Vein endothelial cell (primary cell): ENCODE measurements around the gene TIMM23B. TPM values are rescaled to one million over a fixed set of nuclear protein-coding genes. Genes with fewer than 3 reads are reported as not detected.

Source experiments
- small RNA-seq: library from RNA; depleted of rRNA; stranded (forward); fragments of <200 nt; gene quantifications from one replicate; pipeline ENCODE3, GENCODE V24; 2012
- total RNA-seq: library from RNA; depleted of rRNA; stranded (reverse); fragments of >200 nt; gene quantifications from 2 replicates; pipeline ENCODE4 v1.2.3, GENCODE V29; 2012

Gene TIMM23B, protein sequence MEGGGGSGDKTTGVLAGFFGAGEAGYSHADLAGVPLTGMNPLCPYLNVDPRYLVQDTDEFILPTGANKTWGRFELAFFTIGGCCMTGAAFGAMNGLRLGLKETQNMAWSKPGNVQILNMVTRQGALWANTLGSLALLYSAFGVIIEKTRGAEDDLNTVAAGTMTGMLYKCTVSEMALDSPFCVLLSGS
- 16.7 and 18.5 TPM in 2 replicates for total RNA-seq

DNA sequence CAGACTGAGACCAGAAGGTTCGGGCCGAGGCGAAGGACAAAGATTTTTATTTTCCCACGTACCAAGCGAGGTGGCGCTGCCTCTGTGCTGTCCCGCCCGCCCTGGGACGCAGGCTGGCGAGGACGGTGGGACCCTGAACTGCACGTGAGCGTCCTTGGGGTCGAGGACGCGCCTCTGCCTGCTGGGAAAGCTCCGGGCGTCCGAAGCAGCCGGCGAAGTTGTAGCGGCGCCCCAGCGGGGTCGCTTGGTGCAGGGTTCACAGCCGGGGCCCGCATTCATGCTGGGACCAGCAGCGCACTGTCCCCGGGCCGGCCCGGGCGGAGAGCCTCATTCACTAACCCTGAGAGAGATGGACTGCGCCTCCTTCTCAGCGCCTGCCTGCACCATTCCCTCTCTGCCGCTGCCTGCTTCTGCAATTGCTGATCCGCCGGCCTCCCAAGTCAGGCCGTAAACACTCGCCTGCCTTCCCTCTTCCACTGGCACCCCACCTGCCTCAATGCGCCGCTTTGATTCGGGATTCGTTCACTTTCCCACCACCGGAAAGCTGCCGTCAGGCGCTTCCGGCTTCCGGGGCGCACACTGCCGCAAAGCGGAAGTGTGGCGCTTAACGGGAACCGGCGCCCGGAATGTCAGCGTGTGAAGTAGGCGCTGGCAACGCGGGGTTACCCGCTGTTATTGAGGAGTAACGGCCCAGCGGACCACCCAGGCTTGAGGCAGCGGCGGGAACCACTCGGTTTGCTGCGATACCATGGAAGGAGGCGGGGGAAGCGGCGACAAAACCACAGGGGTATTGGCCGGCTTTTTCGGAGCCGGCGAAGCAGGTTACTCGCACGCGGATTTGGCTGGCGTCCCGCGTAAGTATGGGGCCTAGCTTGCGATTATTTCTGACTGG, at the start of gene TIMM23B, which contains the start of gene PARG:
TIMM23B (plus strand) TSS at position 607 of the 892 bp plus-strand sequence; CDS start at position 749, 142 bp downstream.
PARG (minus strand) TSS at position 581 of the 892 bp plus-strand sequence; CDS start at position 279, 302 bp downstream.

DNA sequence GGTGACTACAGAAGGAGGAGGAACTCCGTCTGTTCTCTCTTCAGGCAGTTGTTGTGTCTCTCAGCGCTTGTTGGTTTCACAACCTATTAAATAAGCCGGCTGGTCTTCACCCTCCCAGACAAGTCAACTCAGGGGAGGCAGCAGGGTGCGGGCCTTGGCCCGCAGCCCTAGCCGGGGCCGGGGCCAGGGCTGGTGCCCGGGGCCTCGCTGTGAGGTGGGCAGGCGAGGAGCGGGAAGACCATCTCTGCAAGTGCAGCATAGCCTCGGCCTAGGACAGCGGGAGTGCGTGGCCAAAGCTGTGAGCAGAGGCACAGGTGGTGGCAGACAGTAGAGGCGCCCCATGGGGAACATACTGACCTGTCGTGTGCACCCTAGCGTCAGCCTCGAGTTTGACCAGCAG, 46.5 kb downstream of the TIMM23B start, which contains the start of gene AGAP6:
AGAP6 (plus strand) TSS at position 31 of the 400 bp plus-strand sequence; CDS start at position 341, 310 bp downstream.

Small RNAs within 50 kb of the gene (small RNA-seq; reads per million reads assigned to genes)
- gene RNA5SP317 (not detected), gene SNORA74C-2 (1.8 reads per million, percentile 77 among the genes with 10 or more reads in this experiment)

Other genes with a start within 250 kb of the TIMM23B start
- gene OGDHL, start 179.7 kb upstream of the TIMM23B start, total RNA-seq, result 0.19 and 0.33 TPM in 2 replicates
- 26.5 and 32.5 TPM in 2 replicates for gene PARG, start within 50 bp of the TIMM23B start, total RNA-seq
- gene AGAP6, start 46.4 kb downstream of the TIMM23B start, total RNA-seq, result 4.6 and 4.7 TPM in 2 replicates
- 45.7 and 51.5 TPM in 2 replicates for gene WASHC2A, start 125.9 kb downstream of the TIMM23B start, total RNA-seq